GM21723 (cell line): ENCODE measurements around the gene RPS17.
"Not testable (repeated sequence)": the region's sequence is repeated elsewhere in the genome, so short reads cannot be mapped to it uniquely, and the experiment has no call there.

ENCODE experiments used
- ATAC-seq: cut with Tn5 transposase; IDR thresholded peaks from one replicate; pipeline ENCODE4 v1.9.1; 2021; ENCODE audit warnings: mild to moderate bottlenecking, moderate library complexity; ENCODE audit not compliant: unreplicated experiment

Gene RPS17

GRCh38 chr15:82548700-82549099 lies 8.4 kb upstream of the RPS17 start:
- no peak for ATAC-seq

GRCh38 chr15:82545478-82545877 lies 5.2 kb upstream of the RPS17 start:
- no peak for ATAC-seq

DNA sequence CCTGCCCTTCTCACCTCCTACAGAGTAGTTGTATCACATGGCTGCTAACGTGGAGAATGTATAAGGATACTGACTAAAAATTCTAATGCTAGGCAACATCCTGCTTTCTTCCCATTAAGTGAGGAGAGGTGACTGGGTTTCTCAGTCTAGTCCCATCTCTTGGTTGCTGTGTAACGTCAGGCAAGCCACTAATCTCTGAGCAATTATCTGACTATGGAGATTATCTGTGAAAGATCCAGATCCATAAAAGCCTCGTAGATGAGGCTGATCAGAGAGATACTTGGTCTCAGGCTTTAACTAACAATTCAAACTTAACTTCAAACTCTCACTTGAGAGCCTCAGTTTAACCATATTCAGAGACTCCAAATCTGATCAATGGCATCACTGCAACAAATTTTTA lies 4.7 kb upstream of the RPS17 start:
- no peak for ATAC-seq

DNA sequence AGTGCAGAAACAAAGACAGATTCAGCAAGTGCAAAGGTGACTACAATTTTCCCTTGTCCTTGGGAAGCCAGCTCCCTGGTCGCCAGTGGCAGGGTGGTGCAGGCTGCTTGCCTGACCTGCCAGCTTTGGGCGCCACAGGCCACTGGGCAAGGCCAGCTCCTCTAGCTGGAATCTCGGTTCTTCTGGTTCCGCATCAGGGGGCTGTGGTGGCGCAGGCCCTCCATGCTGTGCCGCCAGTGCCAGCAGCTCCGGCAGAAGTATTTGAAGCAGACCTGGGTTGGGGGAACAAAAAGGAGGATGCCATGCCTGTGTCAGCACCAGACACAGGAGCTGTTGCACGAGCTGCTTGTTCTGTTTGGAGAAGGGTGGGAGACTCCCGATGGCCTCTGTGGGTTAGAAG lies 4.2 kb upstream of the RPS17 start:
- ATAC-seq = no peak

DNA sequence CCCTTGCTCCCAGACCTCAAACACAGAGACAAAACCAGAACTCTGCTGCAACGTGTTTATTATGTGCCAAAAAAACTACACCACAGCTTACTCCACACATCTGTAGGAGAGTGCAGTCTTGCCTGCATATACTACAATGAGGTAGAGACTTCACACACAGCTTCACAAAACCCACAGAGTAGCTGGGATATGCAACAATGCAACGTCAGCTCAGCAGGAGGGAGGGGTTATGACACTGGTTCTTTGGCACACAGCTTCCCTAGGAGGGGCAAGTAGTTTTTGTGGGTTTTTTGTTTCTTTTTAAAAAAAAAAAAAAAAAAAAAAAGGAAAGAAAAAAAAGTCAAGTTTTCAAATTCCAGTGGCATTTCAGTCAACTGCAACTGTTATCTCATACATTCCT lies 2.9 kb upstream of the RPS17 start:
- no peak for ATAC-seq

DNA sequence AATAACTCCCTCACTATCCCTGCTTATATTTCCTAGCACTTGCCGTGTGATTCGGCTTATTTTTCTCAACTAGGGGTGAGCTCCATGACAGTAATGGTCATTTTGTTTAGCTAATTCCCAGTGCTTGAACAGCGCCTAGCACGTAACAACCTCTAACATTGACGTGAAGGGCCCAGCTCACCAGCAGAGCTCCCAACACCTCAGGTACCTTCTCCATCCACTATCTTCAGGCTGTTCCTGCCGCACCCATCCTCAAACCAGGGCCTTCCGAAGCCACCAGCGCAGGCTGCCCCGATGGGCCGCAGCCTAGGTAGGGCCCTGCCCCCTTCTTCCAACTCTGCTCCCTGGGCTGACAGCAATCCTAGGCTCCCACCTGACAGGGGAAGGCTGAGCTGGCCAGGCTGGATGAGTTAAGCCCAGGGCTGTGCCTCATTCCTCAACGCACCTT lies 751 bp upstream of the RPS17 start:
- no peak for ATAC-seq

DNA sequence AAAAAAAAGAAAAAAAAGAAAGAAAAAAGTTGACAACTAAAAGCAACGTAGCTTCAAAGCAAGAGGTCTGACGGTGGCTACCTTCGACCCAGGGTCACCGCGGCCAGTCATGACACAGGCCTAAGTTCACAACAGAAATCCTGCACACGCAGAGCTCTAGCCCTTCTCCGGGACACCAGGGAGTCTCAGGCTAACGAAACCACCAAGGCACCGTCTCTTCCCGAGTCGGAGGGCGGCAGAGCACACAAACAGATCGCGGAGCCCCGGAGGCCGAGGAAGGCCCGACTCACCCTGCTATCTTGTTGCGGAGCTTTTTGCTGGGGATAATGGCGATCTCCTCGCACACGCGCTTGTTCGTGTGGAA lies 584 bp downstream of the RPS17 start:
- ATAC-seq = no peak

DNA sequence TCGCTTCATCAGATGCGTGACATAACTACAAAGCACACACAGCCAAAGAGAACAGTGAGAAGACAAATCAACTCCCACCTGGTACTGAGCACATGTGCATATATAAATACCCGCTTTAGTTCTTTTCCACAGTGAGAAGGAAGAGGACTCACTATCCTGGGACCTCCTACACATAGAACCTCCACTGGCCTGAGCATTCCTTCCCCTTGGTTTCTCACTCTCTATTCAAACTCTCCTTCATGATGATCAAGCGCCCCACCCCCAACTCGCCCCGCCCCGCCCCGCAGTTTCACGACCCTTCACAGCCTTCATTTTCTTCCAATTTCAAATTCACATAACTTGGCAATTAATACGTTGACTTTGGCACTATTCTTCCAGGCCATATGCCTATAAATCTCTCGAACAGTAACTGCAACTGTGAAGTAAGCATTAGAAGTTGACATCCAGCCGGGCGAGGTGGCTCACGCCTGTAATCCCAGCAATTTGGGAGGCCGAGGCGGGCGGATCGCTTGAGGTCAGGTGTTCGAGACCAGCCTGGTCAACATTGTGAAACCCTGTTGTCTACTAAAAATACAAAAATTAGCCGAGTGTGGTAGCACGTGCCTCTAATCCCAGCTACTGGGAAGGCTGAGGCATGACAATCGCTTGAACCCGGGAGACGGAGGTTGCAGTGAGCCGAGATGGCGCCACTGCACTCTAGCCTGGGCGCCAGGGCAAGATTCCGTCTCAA lies 1.1 kb downstream of the RPS17 start:
- ATAC-seq = no peak

DNA sequence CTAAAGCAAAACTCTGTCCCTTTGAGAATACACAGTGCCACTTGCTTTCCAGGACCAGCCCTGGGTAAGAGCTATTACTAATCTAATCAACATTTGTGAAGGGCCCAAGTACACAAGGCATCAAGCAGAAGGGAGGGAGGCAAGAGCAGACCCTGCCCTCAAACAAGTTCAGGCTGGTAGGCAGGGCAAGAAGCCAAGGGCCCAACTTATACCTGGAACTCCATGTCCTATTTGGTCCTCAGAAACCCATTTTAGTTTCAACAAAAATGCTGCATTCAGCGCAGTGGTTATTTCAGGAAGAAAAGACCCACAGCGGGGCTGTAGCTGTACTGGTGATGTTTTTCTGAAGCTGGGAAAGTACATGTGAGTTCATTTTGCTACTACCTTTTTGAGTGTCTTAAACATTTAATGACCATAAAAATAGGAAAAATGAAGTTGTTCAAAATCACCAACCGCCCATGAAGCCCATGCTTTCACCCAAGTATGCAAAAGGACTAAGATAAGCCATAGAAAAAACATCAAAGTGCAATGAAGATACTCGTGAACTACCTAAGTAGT lies 2.8 kb downstream of the RPS17 start:
- no peak for ATAC-seq

DNA sequence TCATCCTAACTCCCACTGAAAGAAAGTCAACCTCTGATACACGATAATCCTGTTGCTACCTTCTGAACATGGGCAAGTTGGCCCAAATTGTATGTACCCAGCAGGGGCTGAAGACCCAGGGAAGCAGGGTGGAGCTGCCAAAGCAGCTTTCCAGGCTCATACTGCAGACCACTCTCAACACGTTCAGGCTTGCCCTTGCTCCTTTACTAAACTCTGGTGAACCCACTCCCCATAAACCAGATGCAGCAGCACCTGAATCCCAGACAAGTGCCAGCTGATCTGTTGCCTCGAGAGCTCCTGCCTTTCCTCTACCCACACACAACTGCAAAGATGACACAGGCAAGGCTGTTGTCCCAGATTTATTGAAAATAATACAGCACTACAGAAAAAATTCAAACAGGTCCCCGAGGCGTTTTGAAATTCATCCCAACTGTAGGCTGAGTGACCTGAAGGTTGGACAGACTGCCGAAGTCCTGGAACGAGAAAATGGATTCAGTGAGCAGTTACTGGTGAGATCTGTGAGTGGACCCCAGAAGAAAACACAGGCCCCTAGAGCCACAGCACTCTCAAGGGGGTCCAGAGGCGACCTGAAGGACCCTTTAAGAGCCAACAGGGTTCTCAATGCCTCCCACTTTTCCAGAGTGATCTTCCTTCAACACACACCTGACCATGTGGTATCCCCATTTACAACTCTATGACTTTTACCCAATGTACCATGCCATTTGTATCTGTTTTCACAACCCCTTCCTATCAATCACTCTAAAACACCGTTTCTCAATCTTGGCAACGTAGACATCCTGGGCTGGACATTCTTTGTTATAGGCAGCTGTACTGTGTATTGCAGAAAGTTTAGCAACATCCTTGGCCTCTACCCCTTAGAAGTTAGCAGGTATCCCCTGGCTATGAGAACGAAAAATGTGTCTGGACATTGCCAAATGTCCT lies 3.6 kb downstream of the RPS17 start:
- ATAC-seq = no peak

- no peak for ATAC-seq
Observed at GRCh38 chr15:82535566-82536408, 4.5 kb downstream of the RPS17 start.

GRCh38 chr15:82535151-82535550 lies 5.1 kb downstream of the RPS17 start:
- not testable (repeated sequence) for ATAC-seq

DNA sequence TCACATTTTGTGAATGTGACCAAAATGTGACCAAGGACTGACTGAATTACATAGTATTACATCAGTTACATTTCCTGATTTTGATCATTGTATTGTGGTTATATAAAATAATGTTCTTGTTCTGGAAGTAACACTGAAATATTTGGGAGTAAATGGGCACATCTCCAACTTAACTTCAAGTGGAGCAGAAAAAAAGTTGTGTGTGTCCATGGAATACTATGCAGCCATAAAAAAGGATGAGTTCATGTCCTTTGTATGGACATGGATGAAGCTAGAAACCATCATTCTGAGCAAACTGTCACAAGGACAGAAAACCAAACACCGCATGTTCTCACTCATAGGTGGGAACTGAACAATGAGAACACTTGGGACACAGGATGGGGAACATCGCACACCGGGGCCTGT lies 5.8 kb downstream of the RPS17 start:
- ATAC-seq = not testable (repeated sequence)

- ATAC-seq = no peak
Observed at GRCh38 chr15:82533801-82534200, 6.5 kb downstream of the RPS17 start.

DNA sequence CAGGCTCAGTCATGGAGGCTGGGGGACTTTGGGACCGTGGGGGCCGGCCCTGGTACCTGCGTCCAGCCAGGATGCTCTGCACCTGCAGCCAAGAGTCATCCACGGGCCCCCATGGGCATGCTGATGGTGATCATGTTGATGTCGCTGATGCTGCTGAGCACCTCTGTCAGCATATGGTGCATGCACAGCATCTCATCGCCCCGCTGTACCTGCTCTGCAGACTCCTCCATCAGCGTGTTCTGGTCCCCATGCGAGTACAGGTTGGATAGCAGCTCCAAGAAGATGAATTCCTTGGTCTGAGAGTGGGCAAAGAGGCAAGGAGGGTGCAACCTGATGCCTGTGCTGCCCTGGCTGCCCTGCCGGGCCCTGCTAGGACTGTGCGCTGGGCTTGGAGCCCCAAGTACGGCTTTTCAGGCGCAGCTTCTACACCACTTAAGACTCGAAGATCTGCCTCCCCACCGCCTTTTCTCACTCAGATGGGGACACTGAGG lies 7.2 kb downstream of the RPS17 start:
- no peak for ATAC-seq

DNA sequence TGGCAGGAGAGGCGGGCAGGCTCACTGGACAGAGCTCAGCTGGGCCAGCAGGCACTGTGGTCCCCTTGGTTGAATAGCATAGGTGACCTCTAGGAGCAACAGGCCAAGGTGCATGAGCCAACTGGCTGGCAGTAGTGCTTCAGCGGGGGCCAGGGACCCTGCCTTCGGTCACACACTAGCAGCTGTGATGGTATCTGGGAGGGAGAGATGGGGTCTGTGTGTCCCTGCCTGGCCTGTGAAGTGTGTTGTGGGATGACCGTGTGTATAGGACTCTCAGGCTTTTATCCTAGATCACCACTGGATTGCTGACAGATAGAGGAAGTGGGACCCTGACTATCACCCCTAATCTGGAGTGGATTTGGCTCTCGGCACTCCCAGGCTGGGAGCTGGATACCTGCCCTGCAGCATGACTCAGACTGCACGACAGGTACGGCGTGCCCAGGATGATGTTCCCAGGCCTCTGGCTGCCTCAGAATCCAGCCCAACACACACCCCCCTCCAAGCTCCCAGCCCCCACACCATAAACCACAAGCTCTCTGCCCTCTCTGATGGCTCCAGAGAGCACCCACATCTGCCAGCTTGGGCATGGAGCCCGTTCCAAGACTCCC lies 7.8 kb downstream of the RPS17 start:
- no peak for ATAC-seq

DNA sequence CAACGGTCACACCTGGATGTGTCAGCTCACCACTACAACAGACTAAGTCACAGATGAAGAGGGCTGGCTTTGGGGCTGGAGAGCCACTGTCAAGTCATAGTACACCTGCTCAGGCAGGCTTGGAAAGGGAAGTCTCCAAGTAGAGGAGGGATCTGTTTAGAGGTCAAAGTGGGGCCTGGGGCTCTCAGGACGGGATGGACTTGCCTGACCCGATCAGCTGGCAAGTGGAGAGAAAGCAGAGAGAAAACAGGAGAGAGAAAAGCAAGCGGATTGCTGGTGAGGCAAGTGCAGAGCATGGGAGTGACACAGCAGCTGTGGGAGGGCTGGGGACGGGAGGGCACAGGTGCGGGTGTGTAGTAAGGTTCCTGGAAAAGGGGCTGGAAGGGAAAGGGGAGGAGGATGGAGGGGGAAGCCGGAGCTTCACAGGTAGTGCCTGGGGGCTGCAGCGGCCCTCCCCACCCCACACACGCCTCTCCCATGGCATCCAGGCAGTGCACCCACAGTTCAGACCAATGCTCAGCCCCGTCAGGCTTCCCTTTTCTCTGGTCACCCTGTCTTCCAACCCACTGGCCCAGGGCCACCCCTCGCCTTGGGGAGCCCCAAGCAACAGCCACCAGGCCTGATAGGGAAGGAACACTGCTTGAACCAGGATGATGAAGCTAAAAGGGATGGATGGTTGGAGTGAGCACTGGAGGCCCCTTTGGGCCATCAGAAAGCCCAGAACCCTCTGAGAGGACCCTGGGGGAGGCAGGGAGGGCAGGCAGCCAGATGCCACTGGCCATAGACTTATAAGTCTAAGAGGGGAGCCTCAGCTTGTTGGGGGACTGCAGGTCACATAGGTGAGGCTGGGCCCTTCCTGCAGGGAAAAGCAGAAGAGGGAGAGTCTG lies 8.5 kb downstream of the RPS17 start:
- no peak for ATAC-seq

DNA sequence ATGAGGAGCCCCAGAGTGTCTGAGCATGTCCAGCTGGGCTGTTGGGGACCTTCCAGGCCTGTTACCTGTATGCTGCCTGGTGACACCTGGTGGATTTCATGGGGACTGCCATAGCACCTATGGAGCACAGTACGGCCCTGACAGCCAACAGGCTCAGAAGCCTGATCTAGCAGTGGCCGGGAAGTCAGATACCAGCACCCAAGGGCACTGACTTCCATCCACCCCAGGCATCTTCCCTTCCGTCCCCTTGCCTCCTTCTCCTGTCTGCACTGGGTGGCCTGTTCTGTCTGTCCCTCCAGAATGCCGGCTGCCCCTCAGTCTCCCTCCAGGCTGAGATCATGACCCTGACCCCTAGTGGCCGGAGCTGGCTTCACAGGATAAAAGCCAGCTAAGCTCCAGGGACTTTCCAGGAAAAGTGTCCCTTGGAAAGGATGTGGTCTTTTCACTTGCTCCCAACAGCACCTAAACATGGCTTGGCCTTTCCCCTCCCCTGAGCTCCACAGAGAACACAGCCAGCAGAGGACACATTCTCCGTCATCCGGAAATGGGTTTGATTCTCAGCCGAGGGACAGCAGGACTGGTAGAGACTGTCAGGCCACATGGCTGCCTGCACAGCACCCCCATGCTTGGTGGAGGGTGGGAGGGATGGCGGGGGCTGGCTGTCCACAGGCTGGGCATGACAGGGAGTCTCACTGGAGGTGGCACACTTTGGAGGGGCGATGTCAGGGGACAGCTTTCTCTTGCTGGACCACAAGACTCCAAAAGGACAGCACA lies 9.5 kb downstream of the RPS17 start:
- ATAC-seq = peak; percentile 84

- ATAC-seq = no peak
Observed at GRCh38 chr15:82530006-82530405, 10.3 kb downstream of the RPS17 start.
